HG02610 (cell line): Measurements from ENCODE around the gene PIRT.

ENCODE experiments used
- ATAC-seq: cut with Tn5 transposase; IDR thresholded peaks from one replicate; pipeline ENCODE4 v1.9.1; 2021; ENCODE audit warnings: mild to moderate bottlenecking, moderate library complexity; ENCODE audit not compliant: unreplicated experiment

The PIRT gene

DNA sequence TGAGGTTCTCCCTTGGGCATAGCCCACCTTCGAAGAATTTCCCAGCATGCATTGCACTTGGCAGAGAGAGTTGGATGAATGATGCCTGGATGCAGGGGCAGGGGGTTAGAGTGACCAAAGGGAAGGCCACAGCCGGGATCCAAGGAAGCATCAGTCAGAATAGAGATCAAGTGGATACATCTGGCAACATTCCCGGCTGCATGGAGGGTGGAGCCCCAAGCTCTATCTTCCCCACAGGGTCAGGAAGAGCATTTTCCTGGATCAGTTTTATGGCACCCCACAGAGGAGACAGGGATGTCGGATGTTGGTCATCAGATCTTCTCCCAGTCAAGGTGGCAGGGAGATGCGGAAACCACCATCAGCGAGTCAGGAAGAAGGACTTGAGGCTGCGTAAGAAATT, 13.0 kb downstream of the PIRT start:
- no peak for ATAC-seq

DNA sequence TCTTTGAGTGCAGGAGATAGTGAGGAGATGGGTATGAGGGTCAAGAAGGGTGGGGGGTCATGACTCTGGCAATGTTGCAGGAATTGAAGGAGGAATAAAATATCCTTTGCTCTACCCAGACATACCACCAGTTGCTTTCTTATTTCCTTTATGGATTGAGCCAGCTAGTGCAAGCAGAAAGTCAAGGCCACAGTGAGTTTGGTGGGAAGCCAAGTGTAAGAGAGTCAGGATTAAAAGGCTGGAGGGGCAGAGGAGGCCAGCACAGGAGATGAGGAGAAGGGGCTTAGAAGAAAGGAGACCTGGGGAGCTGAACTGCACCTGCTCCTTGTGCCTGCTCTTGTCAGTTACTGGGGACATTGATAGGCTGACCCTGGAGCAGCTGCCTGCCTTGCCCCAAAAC, 16.1 kb downstream of the PIRT start:
- no peak for ATAC-seq

GRCh38 chr17:10821054-10821453, 16.8 kb downstream of the PIRT start:
- ATAC-seq = no peak

GRCh38 chr17:10815319-10815718, 22.6 kb downstream of the PIRT start:
- ATAC-seq = no peak

DNA sequence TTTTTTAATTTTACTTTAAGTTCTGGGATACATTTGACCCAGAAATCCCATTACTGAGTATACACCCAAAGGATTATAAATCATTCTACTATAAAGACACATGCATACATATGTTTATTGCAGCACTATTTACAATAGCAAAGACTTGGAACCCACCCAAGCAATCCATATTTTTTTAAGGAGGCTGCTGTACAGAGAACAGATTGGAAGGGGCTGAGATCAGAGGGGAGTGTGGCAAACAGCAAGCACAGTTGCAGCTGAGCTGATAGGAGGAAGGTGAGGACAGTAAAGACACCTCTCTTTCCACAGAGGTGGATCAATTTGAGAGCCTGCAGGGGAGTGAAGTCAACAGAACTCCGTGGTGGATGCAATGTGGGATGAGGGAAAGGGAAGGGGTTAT, 23.8 kb downstream of the PIRT start:
- no peak for ATAC-seq

GRCh38 chr17:10812674-10813073, 25.2 kb downstream of the PIRT start:
- no peak for ATAC-seq

DNA sequence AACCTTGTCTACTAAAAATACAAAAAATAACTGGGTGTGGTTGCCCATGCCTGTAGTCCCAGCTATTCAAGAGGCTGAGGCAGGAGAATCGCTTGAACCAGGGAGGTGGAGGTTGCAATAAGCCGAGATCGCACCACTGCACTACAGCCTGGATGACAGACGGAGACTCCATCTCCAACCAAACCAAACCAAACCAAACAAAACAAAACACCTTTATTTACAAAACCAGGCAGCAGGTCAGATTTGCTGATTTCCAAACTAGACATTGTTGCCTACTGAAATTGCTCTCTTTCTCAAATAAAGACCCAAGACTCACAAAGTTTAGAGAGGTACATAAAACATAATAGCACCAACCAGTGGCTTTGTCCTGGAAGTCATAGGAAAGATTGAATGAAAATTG, 28.3 kb downstream of the PIRT start:
- ATAC-seq = no peak

GRCh38 chr17:10807704-10808128, 30.2 kb downstream of the PIRT start:
- no peak for ATAC-seq

- no peak for ATAC-seq
These were observed 31.2 kb downstream of the PIRT start for GRCh38 chr17:10806545-10807262.

- no peak for ATAC-seq
These were observed 32.0 kb downstream of the PIRT start for GRCh38 chr17:10805911-10806310.

DNA sequence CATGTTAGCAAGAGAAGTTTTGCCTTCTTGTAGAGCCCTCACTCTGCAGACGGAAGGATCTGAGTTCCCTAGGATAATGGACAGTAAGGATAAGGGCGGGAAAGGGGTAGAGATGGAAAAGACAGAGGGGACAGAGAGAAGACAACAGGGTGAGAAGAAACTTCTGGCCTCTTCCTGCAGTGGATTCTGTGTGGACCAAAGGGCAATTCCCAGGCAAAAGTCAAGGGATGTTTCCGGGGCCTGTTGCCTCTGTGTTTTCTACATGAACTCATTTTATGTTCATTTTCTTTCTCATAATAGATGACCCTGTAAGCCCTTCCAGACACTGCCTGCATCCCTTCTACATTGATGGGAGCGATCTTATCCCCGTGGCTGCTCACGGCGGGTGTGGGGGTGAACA, 33.3 kb downstream of the PIRT start:
- ATAC-seq = no peak

- ATAC-seq = no peak
These were observed 33.9 kb downstream of the PIRT start, which contains the start of gene TMEM238L for GRCh38 chr17:10803830-10804475. Gene TMEM238L, minus strand, starts transcription at chr17:10804099. Its CDS starts 136 bp downstream, at chr17:10803963.

GRCh38 chr17:10803350-10803749, 34.5 kb downstream of the PIRT start:
- ATAC-seq = no peak

- no peak for ATAC-seq
These were observed 35.2 kb downstream of the PIRT start for GRCh38 chr17:10802496-10803284.

- ATAC-seq = no peak
These were observed 38.5 kb downstream of the PIRT start for GRCh38 chr17:10799407-10799806.

DNA sequence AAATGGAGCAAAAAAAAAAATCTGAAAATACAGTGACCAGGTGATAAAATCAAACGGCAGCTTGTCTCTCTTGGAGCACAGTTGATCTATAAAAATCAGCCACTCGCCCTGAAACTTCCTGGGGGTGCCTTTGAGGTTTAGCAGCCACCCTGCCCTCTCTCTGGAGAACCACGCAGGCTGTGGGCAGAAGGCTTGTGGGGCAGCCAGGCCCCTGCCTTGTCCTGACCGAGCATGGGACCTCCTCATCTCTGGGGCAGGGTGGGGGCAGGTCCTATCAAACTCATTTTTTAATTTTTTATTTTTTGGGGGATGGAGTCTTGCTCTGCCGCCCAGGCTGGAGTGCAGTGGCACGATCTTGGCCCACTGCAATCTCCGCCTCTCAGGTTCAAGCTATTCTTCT, 39.0 kb downstream of the PIRT start:
- ATAC-seq = no peak

DNA sequence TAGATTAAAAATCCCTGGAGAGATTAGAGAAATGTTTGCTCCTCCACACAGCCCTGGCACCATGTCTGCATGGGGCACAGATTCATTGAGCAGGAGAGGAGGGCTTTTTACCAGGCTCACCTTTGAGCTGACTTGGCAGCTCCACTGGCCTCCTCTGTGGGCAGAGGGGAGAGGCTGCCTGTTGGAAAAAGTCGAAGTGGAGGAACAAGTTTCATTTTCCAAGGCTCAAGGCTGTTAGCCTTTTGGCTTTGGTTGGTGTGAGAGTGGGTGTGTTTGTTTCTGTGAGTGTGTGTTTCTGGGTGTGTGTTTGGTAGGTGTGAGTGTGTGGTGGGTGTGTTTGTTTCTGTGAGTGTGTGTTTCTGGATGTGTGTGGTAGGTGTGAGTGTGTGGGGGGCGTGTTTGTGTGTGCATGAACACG, 39.5 kb downstream of the PIRT start:
- no peak for ATAC-seq

GRCh38 chr17:10797476-10798328, 40.2 kb downstream of the PIRT start:
- ATAC-seq = no peak

DNA sequence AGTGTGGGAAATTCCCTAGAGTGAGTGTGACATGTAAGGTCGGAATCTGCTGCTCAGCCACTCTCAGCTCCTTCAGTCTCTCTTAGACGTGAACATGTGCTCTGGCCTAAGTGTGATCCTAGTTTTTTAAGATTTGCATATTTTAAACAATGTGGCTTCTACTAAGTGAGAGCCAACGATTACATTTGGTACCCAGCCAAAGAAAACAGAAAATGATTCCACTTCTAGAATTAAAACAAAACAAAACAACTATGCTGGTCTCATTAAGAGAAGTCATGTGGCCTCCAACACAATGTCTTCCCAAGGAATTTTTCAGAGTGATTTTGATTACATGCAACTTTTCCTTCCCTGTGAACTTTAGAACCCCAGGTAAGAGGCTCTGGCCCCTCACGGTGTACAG, 44.1 kb downstream of the PIRT start:
- no peak for ATAC-seq

GRCh38 chr17:10793256-10793655, 44.6 kb downstream of the PIRT start:
- no peak for ATAC-seq

GRCh38 chr17:10792151-10792550, 45.7 kb downstream of the PIRT start:
- ATAC-seq = no peak
